Karpas-422 (cell line): Measurements from ENCODE around the gene SPDYC. TPM values are rescaled to one million over a fixed set of nuclear protein-coding genes. Genes with fewer than 3 reads are reported as not detected.

Experiments
- DNase-seq: peaks from one replicate; pipeline ENCODE4 v3.0.0-alpha.2; 2015
- H2AFZ ChIP-seq: fragments of 200-600 bp; sonication (generic); 2 replicates; pipeline ENCODE4 v1.6.1; 2014; ENCODE audit warnings: antibody characterized with exemption, low read length, mixed read lengths
- H3K27ac ChIP-seq: fragments of 200-600 bp; sonication (generic); 2 replicates; pipeline ENCODE4 v1.5.1; 2014; ENCODE audit warnings: mild to moderate bottlenecking, low read length, moderate library complexity
- H3K27me3 ChIP-seq: fragments of 200-600 bp; sonication (generic); 2 replicates; pipeline ENCODE4 v1.6.1; 2014; ENCODE audit warnings: low read length, mixed read lengths
- H3K36me3 ChIP-seq: fragments of 200-600 bp; sonication (generic); 2 replicates; pipeline ENCODE4 v1.6.1; 2014; ENCODE audit warnings: low read length, mixed read lengths; ENCODE audit not compliant: insufficient read depth
- H3K4me1 ChIP-seq: fragments of 200-600 bp; sonication (generic); 2 replicates; pipeline ENCODE4 v1.6.1; 2014; ENCODE audit warnings: mild to moderate bottlenecking, low read length, mixed read lengths
- H3K4me2 ChIP-seq: fragments of 200-600 bp; sonication (generic); 2 replicates; pipeline ENCODE4 v1.6.1; 2014; ENCODE audit warnings: low read length, low read depth, mild to moderate bottlenecking; ENCODE audit not compliant: poor library complexity, severe bottlenecking
- H3K4me3 ChIP-seq: fragments of 200-600 bp; sonication (generic); 2 replicates; pipeline ENCODE4 v1.5.1; 2014; ENCODE audit warnings: mild to moderate bottlenecking, antibody characterized with exemption, low read length, mixed read lengths
- H3K79me2 ChIP-seq: fragments of 200-600 bp; sonication (generic); 2 replicates; pipeline ENCODE4 v1.6.1; 2014; ENCODE audit warnings: mild to moderate bottlenecking, low read length, mixed read lengths
- H3K9ac ChIP-seq: fragments of 200-600 bp; sonication (generic); 2 replicates; pipeline ENCODE4 v1.6.0; 2014; ENCODE audit warnings: low read length
- H3K9me2 ChIP-seq: fragments of 200-600 bp; sonication (generic), shearing (Covaris generic); replicated peaks from 2 replicates; pipeline ENCODE4 v1.6.0; 2014; ENCODE audit warnings: mild to moderate bottlenecking, low read length, moderate library complexity; ENCODE audit not compliant: insufficient read depth
- H3K9me3 ChIP-seq: fragments of 300-700, 200-600 bp; sonication (generic); 2 replicates; pipeline ENCODE4 v1.6.1; 2014; ENCODE audit warnings: low read length, mixed read lengths
- H4K20me1 ChIP-seq: fragments of 200-600 bp; sonication (generic); 2 replicates; pipeline ENCODE4 v1.6.1; 2014; ENCODE audit warnings: mild to moderate bottlenecking, antibody characterized with exemption, low read length, low read depth; ENCODE audit not compliant: insufficient read depth
- total RNA-seq: library from RNA; depleted of rRNA; stranded (reverse); fragments of >200 nt; shearing (Covaris generic); gene quantifications from 2 replicates; pipeline ENCODE4 v1.2.3, GENCODE V29; 2014; ENCODE audit warnings: low replicate concordance

The SPDYC gene
- total RNA-seq, 1 experiment from 2014 or later = not detected

GRCh38 chr11:65209711-65210360 lies 39.8 kb downstream of the SPDYC start:
- Histone ChIP-seq H3K27me3 (no peaks in the 10 kb centered on the region), H3K27ac (no peak overlapping the region), H2AFZ (no peak overlapping the region), H3K4me3 (no peak overlapping the region), H3K36me3 (no peaks in the 10 kb centered on the region), H3K4me1 (peaks cover 37% of the 10 kb centered on the region), H3K9ac (no peak overlapping the region), H3K9me2 (no peaks in the 10 kb centered on the region), H3K9me3 (no peaks in the 10 kb centered on the region), H3K4me2 (no peak overlapping the region), H3K79me2 (no peaks in the 10 kb centered on the region), H4K20me1 (no peaks in the 10 kb centered on the region)
- DNase-seq = no peak

- Histone ChIP-seq H3K4me2 (no peak overlapping the region), H3K27me3 (no peaks in the 10 kb centered on the region)
These were observed 40.3 kb downstream of the SPDYC start for GRCh38 chr11:65210361-65210731.

GRCh38 chr11:65210748-65211147 lies 40.7 kb downstream of the SPDYC start:
- H4K20me1 ChIP-seq = no peaks in the 10 kb centered on the region
- H2AFZ ChIP-seq = no peak overlapping the region
- no peak overlapping the region for H3K9ac ChIP-seq
- peaks cover 44% of the 10 kb centered on the region for H3K4me1 ChIP-seq
- DNase-seq = no peak
- H3K27me3 ChIP-seq = no peaks in the 10 kb centered on the region
- H3K9me2 ChIP-seq = no peaks in the 10 kb centered on the region
- H3K4me2 ChIP-seq = no peak overlapping the region
- no peaks in the 10 kb centered on the region for H3K79me2 ChIP-seq
- no peaks in the 10 kb centered on the region for H3K9me3 ChIP-seq
- H3K27ac ChIP-seq = peak overlapping the region; percentile 94; the same call in 1 of the 2 replicates
- H3K4me3 ChIP-seq = no peak overlapping the region
- no peaks in the 10 kb centered on the region for H3K36me3 ChIP-seq

More at GRCh38 chr11:65210361-65210731, 40.3 kb downstream of the SPDYC start:
- no peak overlapping the region for H3K9ac ChIP-seq
- no peak overlapping the region for H2AFZ ChIP-seq
- no peaks in the 10 kb centered on the region for H3K9me2 ChIP-seq
- H3K4me3 ChIP-seq = no peak overlapping the region
- no peak overlapping the region for H3K27ac ChIP-seq
- H4K20me1 ChIP-seq = no peaks in the 10 kb centered on the region
- no peak for DNase-seq
- H3K79me2 ChIP-seq = no peaks in the 10 kb centered on the region
- peaks cover 42% of the 10 kb centered on the region for H3K4me1 ChIP-seq
- H3K36me3 ChIP-seq = no peaks in the 10 kb centered on the region
- no peaks in the 10 kb centered on the region for H3K9me3 ChIP-seq

GRCh38 chr11:65211293-65212105 lies 41.5 kb downstream of the SPDYC start:
- Histone ChIP-seq H3K36me3 (no peaks in the 10 kb centered on the region), H4K20me1 (no peaks in the 10 kb centered on the region)

GRCh38 chr11:65212226-65212801 lies 42.3 kb downstream of the SPDYC start:
- Histone ChIP-seq H3K4me3 (peak overlapping the region; percentile 30; the same call in 1 of the 2 replicates), H3K36me3 (no peaks in the 10 kb centered on the region), H3K4me1 (peaks cover 44% of the 10 kb centered on the region), H2AFZ (no peak overlapping the region), H3K4me2 (peak overlapping the region; percentile 67), H3K27me3 (no peaks in the 10 kb centered on the region), H4K20me1 (no peaks in the 10 kb centered on the region), H3K27ac (peak overlapping the region; percentile 94), H3K9ac (peak overlapping the region; percentile 70), H3K9me3 (no peaks in the 10 kb centered on the region), H3K79me2 (no peaks in the 10 kb centered on the region), H3K9me2 (no peaks in the 10 kb centered on the region)
- peak; percentile 73 for DNase-seq

More at GRCh38 chr11:65211293-65212105, 41.5 kb downstream of the SPDYC start:
- Histone ChIP-seq H3K4me3 (no peak overlapping the region), H3K79me2 (no peaks in the 10 kb centered on the region), H3K4me1 (peaks cover 44% of the 10 kb centered on the region), H3K9ac (peak overlapping the region; percentile 70), H3K27ac (peak overlapping the region; percentile 94), H3K27me3 (no peaks in the 10 kb centered on the region), H3K4me2 (no peak overlapping the region), H3K9me2 (no peaks in the 10 kb centered on the region), H2AFZ (no peak overlapping the region), H3K9me3 (no peaks in the 10 kb centered on the region)
- DNase-seq = peak; percentile 34

- no peaks in the 10 kb centered on the region for H3K27me3 ChIP-seq
- H3K79me2 ChIP-seq = no peaks in the 10 kb centered on the region
- peak overlapping the region; percentile 70 for H3K9ac ChIP-seq
- H3K9me2 ChIP-seq = no peaks in the 10 kb centered on the region
- no peaks in the 10 kb centered on the region for H3K9me3 ChIP-seq
- peak overlapping the region; percentile 94 for H3K27ac ChIP-seq
- no peak overlapping the region for H2AFZ ChIP-seq
- peak overlapping the region; percentile 55 for H3K4me3 ChIP-seq
- peaks cover 44% of the 10 kb centered on the region for H3K4me1 ChIP-seq
- H3K4me2 ChIP-seq = peak overlapping the region; percentile 67
- H3K36me3 ChIP-seq = no peaks in the 10 kb centered on the region
- H4K20me1 ChIP-seq = no peaks in the 10 kb centered on the region
- peak; percentile 88 for DNase-seq
These were observed 43.5 kb downstream of the SPDYC start for GRCh38 chr11:65213322-65214211.

GRCh38 chr11:65214212-65214845 lies 44.3 kb downstream of the SPDYC start:
- Histone ChIP-seq H3K4me3 (peak overlapping the region; percentile 55), H3K4me2 (peak overlapping the region; percentile 67), H3K9ac (peak overlapping the region; percentile 70)

More at GRCh38 chr11:65214212-65214845, 44.3 kb downstream of the SPDYC start:
- no peaks in the 10 kb centered on the region for H3K9me2 ChIP-seq
- no peaks in the 10 kb centered on the region for H4K20me1 ChIP-seq
- peak; percentile 41 for DNase-seq
- H3K79me2 ChIP-seq = no peaks in the 10 kb centered on the region
- no peaks in the 10 kb centered on the region for H3K36me3 ChIP-seq
- H3K4me1 ChIP-seq = peaks cover 44% of the 10 kb centered on the region
- no peaks in the 10 kb centered on the region for H3K9me3 ChIP-seq
- H3K27ac ChIP-seq = peak overlapping the region; percentile 94
- no peak overlapping the region for H2AFZ ChIP-seq
- H3K27me3 ChIP-seq = no peaks in the 10 kb centered on the region
